ENCODE results near the gene SNU13.
"Not testable (repeated sequence)": the region's sequence is repeated elsewhere in the genome, so short reads cannot be mapped to it uniquely, and the experiment has no call there.

Gene SNU13

GRCh38 chr22:41638124-41638523 is 50.5 kb downstream of the SNU13 start:
- peak; percentile 39 for DNase-seq

- not testable (repeated sequence) for DNase-seq
Observed at GRCh38 chr22:41637623-41638022, 51.0 kb downstream of the SNU13 start.

GRCh38 chr22:41636467-41636866 is 52.2 kb downstream of the SNU13 start:
- DNase-seq, result no peak

- not testable (repeated sequence) for DNase-seq
Observed at GRCh38 chr22:41634610-41635009, 54.1 kb downstream of the SNU13 start.

GRCh38 chr22:41631615-41632014 is 57.1 kb downstream of the SNU13 start:
- DNase-seq, result not testable (repeated sequence)

GRCh38 chr22:41631115-41631514 is 57.6 kb downstream of the SNU13 start:
- DNase-seq, result not testable (repeated sequence)

- no peak for DNase-seq
Observed at GRCh38 chr22:41625577-41625976, 63.1 kb downstream of the SNU13 start.
